BLaER1 treated with 17β-estradiol and CSF1 and Interleukin-3, amounts not matched to agents 10 nM and 100 nM (cell line): ENCODE measurements around the gene TBC1D4.
"Not testable (repeated sequence)": the region's sequence is repeated elsewhere in the genome, so short reads cannot be mapped to it uniquely, and the experiment has no call there.

Experiments
- H3K27ac ChIP-seq, 11 experiments: shearing (Covaris generic); formaldehyde crosslinking; 2 replicates each; pipeline ENCODE4 v1.8.1; 2022
- H3K27me3 ChIP-seq, 11 experiments: shearing (Covaris generic); formaldehyde crosslinking; 2 replicates each; pipeline ENCODE4 v1.8.1; 2022
- H3K36me3 ChIP-seq, 11 experiments: shearing (Covaris generic); formaldehyde crosslinking; 2 replicates each; pipeline ENCODE4 v1.8.1; 2022
- H3K4me1 ChIP-seq, 10 experiments: shearing (Covaris generic); formaldehyde crosslinking; 2 replicates each; pipeline ENCODE4 v1.8.1; 2022
- H3K4me2 ChIP-seq, 11 experiments: shearing (Covaris generic); formaldehyde crosslinking; 2 replicates each; pipeline ENCODE4 v1.8.1; 2022
- H3K4me3 ChIP-seq, 10 experiments: shearing (Covaris generic); formaldehyde crosslinking; 2 replicates each; pipeline ENCODE4 v1.8.1; 2022
- H3K9ac ChIP-seq, 11 experiments: shearing (Covaris generic); formaldehyde crosslinking; 2 replicates each; pipeline ENCODE4 v1.8.1; 2022
- H3K9me3 ChIP-seq, 11 experiments: shearing (Covaris generic); formaldehyde crosslinking; replicated peaks in 1 of 11; 2 replicates each; pipeline ENCODE4 v1.8.1; 2022
- H4K20me1 ChIP-seq, 11 experiments: shearing (Covaris generic); formaldehyde crosslinking; 2 replicates each; pipeline ENCODE4 v1.8.1; 2022
- Cebpa-rat ChIP-seq, 11 experiments: shearing (Covaris generic); IDR thresholded peaks; 2 replicates each; pipeline ENCODE4 v1.8.1; 2022

Gene TBC1D4

GRCh38 chr13:75271846-75272245, 210.1 kb downstream of the TBC1D4 start:
- no peak overlapping the region for H3K4me2 ChIP-seq
- no peak overlapping the region for H3K9ac ChIP-seq
- TF ChIP-seq Cebpa-rat (IDR thresholded peaks at IDR 0.05), result no peak

GRCh38 chr13:75268481-75268880, 213.5 kb downstream of the TBC1D4 start:
- H3K27me3 ChIP-seq, H3K9ac ChIP-seq, H3K4me3 ChIP-seq, H3K4me2 ChIP-seq, H3K27ac ChIP-seq, H3K36me3 ChIP-seq, H4K20me1 ChIP-seq, H3K4me1 ChIP-seq: not testable (repeated sequence)
- peaks cover 2 to 17% (median 7%) of the 10 kb centered on the region in 11 experiments; a peak in 14 of 22 replicates for H3K9me3 ChIP-seq

More at GRCh38 chr13:75271846-75272245, 210.1 kb downstream of the TBC1D4 start:
- Histone ChIP-seq H3K9me3 (peaks cover 16 to 28% (median 22%) of the 10 kb centered on the region in 11 experiments; a peak in 20 of 22 replicates), H3K4me1 (no peaks in the 10 kb centered on the region), H3K27me3 (no peaks in the 10 kb centered on the region), H3K36me3 (no peaks in the 10 kb centered on the region), H3K27ac (no peak overlapping the region), H4K20me1 (no peaks in the 10 kb centered on the region), H3K4me3 (no peak overlapping the region)

GRCh38 chr13:75264611-75265010, 217.4 kb downstream of the TBC1D4 start:
- no peaks in the 10 kb centered on the region for H3K36me3 ChIP-seq
- TF ChIP-seq Cebpa-rat (IDR thresholded peaks at IDR 0.05), result no peak
- no peak overlapping the region for H3K4me2 ChIP-seq
- no peaks in the 10 kb centered on the region for H4K20me1 ChIP-seq
- H3K4me1 ChIP-seq, result no peaks in the 10 kb centered on the region
- peaks cover 0 to 12% (median 5%) of the 10 kb centered on the region in 11 experiments; a peak in 8 of 22 replicates for H3K9me3 ChIP-seq
- H3K27ac ChIP-seq, result no peak overlapping the region
- no peaks in the 10 kb centered on the region for H3K27me3 ChIP-seq
- no peak overlapping the region for H3K4me3 ChIP-seq
- no peak overlapping the region for H3K9ac ChIP-seq

- H3K9me3 ChIP-seq, result peaks cover 0 to 7% (median 5%) of the 10 kb centered on the region in 11 experiments; a peak in 5 of 22 replicates
- H3K27me3 ChIP-seq, result no peaks in the 10 kb centered on the region
- no peaks in the 10 kb centered on the region for H3K36me3 ChIP-seq
- no peak overlapping the region for H3K27ac ChIP-seq
- no peak for TF ChIP-seq Cebpa-rat (IDR thresholded peaks at IDR 0.05)
- H4K20me1 ChIP-seq, result no peaks in the 10 kb centered on the region
- no peak overlapping the region for H3K4me3 ChIP-seq
- H3K4me1 ChIP-seq, result no peaks in the 10 kb centered on the region
- no peak overlapping the region for H3K4me2 ChIP-seq
- no peak overlapping the region for H3K9ac ChIP-seq
Measured at GRCh38 chr13:75263741-75264407, 218.1 kb downstream of the TBC1D4 start.

GRCh38 chr13:75258159-75258782, 223.7 kb downstream of the TBC1D4 start:
- H3K27ac ChIP-seq, result no peak overlapping the region
- H3K4me1 ChIP-seq, result no peaks in the 10 kb centered on the region
- no peak overlapping the region for H3K9ac ChIP-seq
- no peaks in the 10 kb centered on the region for H3K27me3 ChIP-seq
- no peaks in the 10 kb centered on the region for H3K9me3 ChIP-seq
- no peaks in the 10 kb centered on the region for H3K36me3 ChIP-seq
- no peaks in the 10 kb centered on the region for H4K20me1 ChIP-seq
- no peak for TF ChIP-seq Cebpa-rat (IDR thresholded peaks at IDR 0.05)
- H3K4me3 ChIP-seq, result no peak overlapping the region
- H3K4me2 ChIP-seq, result no peak overlapping the region

GRCh38 chr13:75256922-75257321, 225.0 kb downstream of the TBC1D4 start:
- Histone ChIP-seq H3K27me3 (no peaks in the 10 kb centered on the region), H3K4me1 (no peaks in the 10 kb centered on the region), H3K27ac (no peak overlapping the region), H3K4me2 (no peak overlapping the region), H4K20me1 (no peaks in the 10 kb centered on the region), H3K9me3 (no peaks in the 10 kb centered on the region), H3K4me3 (no peak overlapping the region), H3K36me3 (no peaks in the 10 kb centered on the region), H3K9ac (no peak overlapping the region)
- no peak for TF ChIP-seq Cebpa-rat (IDR thresholded peaks at IDR 0.05)

GRCh38 chr13:75255653-75256052, 226.3 kb downstream of the TBC1D4 start:
- H3K27me3 ChIP-seq, result no peaks in the 10 kb centered on the region
- H3K9me3 ChIP-seq, result no peaks in the 10 kb centered on the region
- H3K9ac ChIP-seq, result no peak overlapping the region
- no peaks in the 10 kb centered on the region for H3K4me1 ChIP-seq
- H3K27ac ChIP-seq, result no peak overlapping the region
- H3K4me3 ChIP-seq, result no peak overlapping the region
- no peak overlapping the region for H3K4me2 ChIP-seq
- no peaks in the 10 kb centered on the region for H3K36me3 ChIP-seq
- H4K20me1 ChIP-seq, result no peaks in the 10 kb centered on the region
- no peak for TF ChIP-seq Cebpa-rat (IDR thresholded peaks at IDR 0.05)

- no peak overlapping the region for H3K4me2 ChIP-seq
- no peaks in the 10 kb centered on the region for H3K36me3 ChIP-seq
- H4K20me1 ChIP-seq, result no peaks in the 10 kb centered on the region
- no peak overlapping the region for H3K4me3 ChIP-seq
- H3K9me3 ChIP-seq, result no peaks in the 10 kb centered on the region
- no peak overlapping the region for H3K27ac ChIP-seq
- no peak overlapping the region for H3K9ac ChIP-seq
- TF ChIP-seq Cebpa-rat (IDR thresholded peaks at IDR 0.05), result no peak
- no peaks in the 10 kb centered on the region for H3K4me1 ChIP-seq
- H3K27me3 ChIP-seq, result no peaks in the 10 kb centered on the region
Measured at GRCh38 chr13:75255147-75255546, 226.8 kb downstream of the TBC1D4 start.

GRCh38 chr13:75251188-75251587, 230.8 kb downstream of the TBC1D4 start:
- no peaks in the 10 kb centered on the region for H3K4me1 ChIP-seq
- H3K9me3 ChIP-seq, result peaks cover 0 to 10% (median 8%) of the 10 kb centered on the region in 11 experiments; a peak in 12 of 22 replicates
- H4K20me1 ChIP-seq, result no peaks in the 10 kb centered on the region
- no peak overlapping the region for H3K27ac ChIP-seq
- no peak overlapping the region for H3K4me3 ChIP-seq
- H3K9ac ChIP-seq, result no peak overlapping the region
- no peaks in the 10 kb centered on the region for H3K27me3 ChIP-seq
- H3K36me3 ChIP-seq, result no peaks in the 10 kb centered on the region
- H3K4me2 ChIP-seq, result no peak overlapping the region
- TF ChIP-seq Cebpa-rat (IDR thresholded peaks at IDR 0.05), result no peak
